HG03103 (cell line): ENCODE data around the gene RAVER2.
"Not testable (repeated sequence)": the region's sequence is repeated elsewhere in the genome, so short reads cannot be mapped to it uniquely, and the experiment has no call there.

ENCODE experiments used
- ATAC-seq: cut with Tn5 transposase; IDR thresholded peaks from one replicate; pipeline ENCODE4 v1.9.1; 2021; ENCODE audit warnings: low read depth; ENCODE audit not compliant: unreplicated experiment

The RAVER2 gene

GRCh38 chr1:64744492-64745180 lies at the start of gene RAVER2:
Gene RAVER2, plus strand, starts transcription at chr1:64745075. Its CDS starts 98 bp downstream, at chr1:64745173.
- peak; percentile 61 for ATAC-seq

- ATAC-seq: no peak
These were observed 48.0 kb upstream of the RAVER2 start for GRCh38 chr1:64696879-64697278.

- ATAC-seq: no peak
These were observed 45.5 kb upstream of the RAVER2 start for GRCh38 chr1:64699327-64699726.

GRCh38 chr1:64701071-64701470 lies 43.8 kb upstream of the RAVER2 start:
- ATAC-seq: no peak

GRCh38 chr1:64701886-64702285 lies 43.0 kb upstream of the RAVER2 start:
- no peak for ATAC-seq

GRCh38 chr1:64702670-64703069 lies 42.2 kb upstream of the RAVER2 start:
- not testable (repeated sequence) for ATAC-seq

- ATAC-seq: no peak
These were observed 41.3 kb upstream of the RAVER2 start for GRCh38 chr1:64703600-64703999.

GRCh38 chr1:64705591-64705990 lies 39.3 kb upstream of the RAVER2 start:
- ATAC-seq: no peak

GRCh38 chr1:64711266-64711665 lies 33.6 kb upstream of the RAVER2 start:
- no peak for ATAC-seq

- no peak for ATAC-seq
These were observed 32.8 kb upstream of the RAVER2 start for GRCh38 chr1:64712049-64712448.

- no peak for ATAC-seq
These were observed 29.7 kb upstream of the RAVER2 start for GRCh38 chr1:64715186-64715585.

- no peak for ATAC-seq
These were observed 23.7 kb upstream of the RAVER2 start for GRCh38 chr1:64721135-64721534.

GRCh38 chr1:64721576-64722145 lies 23.2 kb upstream of the RAVER2 start:
- no peak for ATAC-seq

GRCh38 chr1:64727861-64728260 lies 17.0 kb upstream of the RAVER2 start:
- ATAC-seq: no peak

- no peak for ATAC-seq
These were observed 11.1 kb upstream of the RAVER2 start for GRCh38 chr1:64733581-64734286.

- ATAC-seq: no peak
These were observed 10.6 kb upstream of the RAVER2 start for GRCh38 chr1:64734287-64734652.

GRCh38 chr1:64740687-64741086 lies 4.2 kb upstream of the RAVER2 start:
- not testable (repeated sequence) for ATAC-seq

- no peak for ATAC-seq
These were observed 852 bp upstream of the RAVER2 start for GRCh38 chr1:64743954-64744491.

- ATAC-seq: peak; percentile 17
These were observed 508 bp downstream of the RAVER2 start for GRCh38 chr1:64745181-64745985.

GRCh38 chr1:64745986-64746940 lies 1.4 kb downstream of the RAVER2 start:
- no peak for ATAC-seq
